GM21619 (cell line): ENCODE results near the gene UIMC1.

Experiments
- ATAC-seq: cut with Tn5 transposase; IDR thresholded peaks from one replicate; pipeline ENCODE4 v1.9.1; 2021; ENCODE audit not compliant: unreplicated experiment

UIMC1 gene

DNA sequence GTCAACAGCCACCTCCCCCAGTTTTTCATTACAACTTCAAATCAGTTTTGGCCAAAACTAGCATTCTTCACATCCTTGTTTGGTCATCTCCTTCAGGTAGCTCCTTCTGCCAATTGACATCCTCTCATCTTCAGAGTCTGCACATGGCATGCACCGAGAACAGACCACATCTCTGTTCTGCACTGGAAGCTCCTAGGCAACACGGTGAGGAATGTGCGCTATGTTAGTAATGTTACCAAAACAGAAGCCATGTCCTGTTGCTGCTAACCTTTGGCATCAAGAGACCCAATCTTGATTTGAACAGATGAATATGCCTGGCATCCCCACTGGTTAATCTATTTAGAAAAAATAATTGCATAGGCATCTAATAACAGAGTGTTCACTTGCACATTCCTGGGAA is 102.3 kb downstream of the UIMC1 start:
- ATAC-seq = no peak

DNA sequence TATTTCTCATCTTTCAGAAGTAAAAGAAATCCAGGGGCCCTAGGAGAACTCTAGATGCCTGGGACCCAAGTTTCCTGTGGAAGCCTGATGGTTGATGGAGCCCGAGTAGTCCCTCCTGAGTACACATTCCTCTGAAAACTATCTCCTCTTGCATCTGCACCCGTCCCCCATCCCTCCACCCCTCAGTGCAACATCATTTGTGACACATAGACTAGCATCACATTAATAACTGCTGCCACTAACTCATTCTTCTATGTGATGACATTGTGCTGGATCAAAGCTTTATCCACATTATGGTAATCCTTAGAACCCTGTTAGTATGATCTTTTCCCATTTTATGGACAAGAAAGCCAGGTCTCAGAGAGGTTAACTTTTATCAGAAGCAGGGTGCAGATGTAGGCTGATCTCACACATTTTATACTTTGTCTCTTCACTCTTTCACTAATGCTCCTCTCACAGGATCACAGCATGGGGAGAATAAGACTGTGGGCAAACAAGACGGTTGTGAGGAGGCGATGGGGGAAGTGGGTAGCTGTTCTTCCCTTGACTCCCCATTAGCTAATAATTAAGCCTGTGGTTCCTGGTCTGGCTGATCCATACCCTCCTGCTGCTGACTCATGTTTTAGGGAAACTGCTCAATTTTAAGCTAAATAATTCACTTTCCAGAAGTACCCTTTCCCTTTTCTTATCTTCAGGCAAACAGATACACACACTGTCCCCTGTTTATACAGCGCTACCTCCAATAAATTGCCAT is 103.5 kb downstream of the UIMC1 start:
- no peak for ATAC-seq

DNA sequence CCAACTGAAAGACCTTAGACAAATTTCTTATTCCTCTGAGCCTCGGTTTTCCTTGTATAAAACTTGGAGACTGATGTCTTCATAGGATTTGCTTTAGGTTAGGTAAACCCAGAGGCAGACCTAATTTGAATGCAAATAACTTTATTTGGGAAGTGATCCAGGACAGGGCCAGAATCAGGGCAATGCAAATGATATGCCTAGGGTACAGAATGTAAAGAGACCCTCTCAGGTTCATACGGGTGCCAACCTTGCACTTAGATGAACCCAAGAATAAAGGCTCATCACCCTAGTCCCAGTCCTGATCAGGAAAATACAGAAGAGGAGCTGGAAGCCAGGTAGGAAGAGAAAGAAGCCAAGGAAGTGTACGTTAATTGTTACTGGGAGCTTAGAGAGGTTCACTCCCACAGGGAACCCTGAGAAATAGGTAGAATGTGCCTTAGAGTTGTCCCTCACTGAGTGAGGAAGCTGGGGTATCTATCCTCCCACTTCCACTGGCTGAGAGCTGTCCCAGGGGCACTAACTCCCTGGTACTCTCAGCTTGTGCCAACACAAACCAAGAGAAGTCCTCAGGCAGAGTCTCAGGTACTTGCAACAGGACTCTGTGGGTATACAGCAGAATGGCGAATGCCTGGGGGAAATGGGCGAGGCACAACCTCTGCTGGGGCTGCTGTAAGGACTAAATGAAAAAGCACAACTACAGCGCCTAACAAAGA is 104.3 kb downstream of the UIMC1 start:
- ATAC-seq = no peak

DNA sequence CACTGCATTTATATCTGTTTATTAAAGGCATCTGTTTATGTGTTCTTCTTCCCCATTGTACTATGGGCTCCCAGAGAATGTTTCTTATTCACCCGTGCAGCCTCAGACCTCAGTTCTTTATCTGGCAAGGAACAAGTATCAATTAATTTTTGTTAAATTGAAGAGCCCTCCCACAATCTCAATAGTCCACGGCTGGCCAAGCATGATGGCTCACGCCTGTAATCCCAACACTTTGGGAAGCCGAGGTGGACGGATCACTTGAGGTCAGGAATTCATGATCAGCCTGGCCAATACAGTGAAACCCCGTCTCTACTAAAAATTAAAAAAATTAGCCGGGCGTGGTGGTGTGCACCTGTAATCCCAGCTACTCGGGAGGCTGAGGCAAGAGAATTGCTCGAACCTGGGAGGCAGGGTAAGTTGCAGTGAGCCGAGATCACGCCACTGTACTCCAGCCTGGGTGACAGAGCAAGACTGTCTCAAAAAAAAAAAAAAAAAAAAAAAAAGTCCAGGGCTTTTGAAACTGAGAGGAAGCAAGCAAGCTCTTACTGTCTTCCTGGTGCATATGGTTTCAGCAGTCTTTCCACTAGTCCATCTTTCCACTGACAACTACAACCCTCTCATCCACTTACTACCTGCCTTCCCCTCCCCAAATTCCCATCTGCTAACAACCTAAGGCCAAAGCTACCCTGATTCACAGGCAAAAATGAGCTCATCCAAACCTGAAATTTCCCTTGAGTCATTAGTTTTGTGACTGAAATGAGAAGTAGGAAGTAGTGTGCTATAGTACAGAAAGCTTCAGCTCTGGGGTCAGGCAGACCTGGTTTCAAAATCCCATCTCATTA is 105.1 kb downstream of the UIMC1 start:
- peak; percentile 53 for ATAC-seq

DNA sequence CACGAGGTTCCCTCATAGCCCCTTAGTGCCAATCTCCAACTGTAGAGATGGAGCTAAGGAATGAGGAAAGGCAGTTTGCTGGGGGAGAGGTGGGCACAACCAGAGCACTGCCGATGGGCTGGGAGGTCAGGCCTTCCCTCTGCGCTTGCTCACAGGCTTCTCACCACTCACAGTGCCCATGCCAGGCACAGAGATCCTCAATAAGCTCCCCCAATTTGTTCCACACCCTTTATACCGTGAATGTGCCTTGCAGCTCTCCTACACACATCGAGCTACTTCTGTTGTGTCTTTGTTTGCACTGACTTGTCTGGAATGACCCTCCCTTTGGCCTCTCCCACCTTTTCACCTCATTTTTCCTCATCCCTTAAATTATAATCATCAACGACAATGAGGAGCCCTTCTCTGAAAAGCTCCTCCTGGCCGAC is 105.8 kb downstream of the UIMC1 start:
- no peak for ATAC-seq

DNA sequence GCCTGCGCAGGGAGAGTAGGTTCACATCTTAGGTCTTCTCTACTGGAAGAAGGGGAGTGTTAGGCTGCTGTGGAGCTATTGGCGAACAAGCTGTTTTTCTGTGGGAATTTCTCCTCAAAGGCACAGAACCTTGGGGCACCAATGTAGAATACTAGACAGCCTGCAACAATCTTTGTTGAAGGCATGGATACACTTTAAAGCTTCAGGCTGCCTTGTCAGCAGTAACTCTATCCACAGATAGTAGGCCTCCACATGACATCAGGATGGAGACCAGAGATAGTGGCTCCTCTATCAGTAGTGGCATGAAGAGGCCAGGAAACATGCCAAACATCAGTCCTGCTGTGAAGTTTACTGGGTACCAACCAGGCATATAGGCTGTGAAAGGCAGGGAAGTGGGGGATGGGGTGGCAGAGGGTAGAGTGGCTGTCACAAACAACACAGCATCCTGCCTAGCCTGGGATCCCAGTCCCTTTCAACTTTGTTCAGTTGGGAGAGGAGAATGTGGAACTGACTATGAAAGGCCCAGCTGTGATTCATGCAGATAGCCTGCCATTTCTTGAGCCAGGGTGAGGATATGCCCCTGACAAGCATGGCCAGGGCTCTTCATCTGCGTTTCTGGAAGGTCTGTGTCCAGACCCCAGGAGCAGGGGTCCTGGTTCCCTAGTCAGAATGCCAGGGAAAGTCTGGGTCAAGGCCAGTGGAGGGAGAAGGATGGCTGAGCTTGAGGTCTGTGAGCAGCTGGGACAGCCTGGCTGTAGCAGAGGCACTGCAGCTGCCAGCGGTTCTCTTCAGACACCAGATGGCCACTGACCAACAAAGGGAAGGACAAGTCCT is 106.4 kb downstream of the UIMC1 start:
- ATAC-seq = no peak

DNA sequence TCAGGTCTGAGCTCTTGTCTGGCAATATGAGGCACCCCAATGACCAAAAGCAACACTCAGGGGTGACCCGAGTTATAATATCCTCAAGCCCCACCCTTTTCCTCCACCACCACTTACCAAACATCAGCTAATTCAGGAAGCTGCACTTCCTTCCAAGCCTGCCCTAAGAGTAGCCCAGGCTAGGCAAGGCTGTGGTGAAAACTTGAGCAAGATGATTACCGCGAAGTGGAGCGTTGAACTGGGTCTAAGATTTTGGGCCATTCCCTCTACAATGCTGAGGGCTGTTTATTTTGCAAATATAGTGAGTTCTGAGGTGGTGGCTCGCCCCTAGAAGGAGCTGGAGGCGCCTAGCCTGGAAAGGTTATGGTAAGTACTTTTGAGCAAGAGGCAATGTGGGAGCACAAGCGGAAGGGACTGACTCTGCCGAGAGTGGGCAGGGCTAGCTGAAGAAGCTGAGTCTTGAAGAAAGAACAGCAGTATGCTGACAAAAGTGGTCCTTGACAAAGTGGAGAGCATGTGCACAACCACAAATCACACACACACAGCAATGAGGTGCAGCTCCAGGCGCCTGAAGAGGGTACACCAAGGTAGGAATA is 107.2 kb downstream of the UIMC1 start, which contains the start of gene HK3:
HK3 (minus strand) TSS at position 51 of the 596 bp plus-strand sequence. CDS start 3,187 bp downstream, outside the sequence.
- ATAC-seq = no peak

DNA sequence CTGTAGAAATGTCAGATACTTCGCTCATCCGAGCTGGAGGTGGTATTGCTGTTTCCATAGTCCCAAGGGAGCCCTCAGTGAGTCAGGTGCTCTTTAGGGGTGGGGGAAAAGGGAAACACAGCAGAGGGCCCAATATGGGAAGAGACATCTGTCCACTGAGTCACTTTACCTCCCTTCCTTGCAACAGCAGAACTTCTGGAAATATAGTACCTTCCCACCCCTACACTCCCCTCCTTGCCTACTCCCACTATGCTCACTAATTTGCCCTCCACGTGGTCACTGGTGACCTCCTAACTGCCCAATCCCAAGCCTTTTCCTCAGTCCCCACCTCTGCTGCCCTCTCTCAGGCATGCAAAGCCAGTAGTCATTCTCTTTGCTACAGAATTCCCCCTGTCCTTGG is 109.3 kb downstream of the UIMC1 start:
- ATAC-seq = no peak

DNA sequence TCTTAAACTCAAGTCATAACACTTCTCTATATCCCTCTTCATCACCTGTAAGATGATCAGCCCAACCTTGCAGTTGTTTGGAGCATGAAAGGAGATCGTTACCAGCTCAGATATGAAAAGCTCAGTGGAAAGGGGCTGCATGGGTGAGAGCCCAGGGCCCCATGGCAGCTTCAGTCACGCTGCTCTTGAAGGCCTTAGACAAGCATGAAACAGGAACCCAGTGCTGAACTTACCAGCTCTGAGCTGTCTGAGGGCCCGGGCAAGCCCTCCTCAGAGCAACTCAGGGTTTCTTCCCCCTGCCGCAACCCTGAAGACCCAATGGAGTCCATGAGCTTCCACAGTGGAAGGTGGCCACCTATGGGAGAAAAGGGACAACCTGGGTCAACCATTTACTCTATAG is 110.7 kb downstream of the UIMC1 start:
- ATAC-seq = no peak

DNA sequence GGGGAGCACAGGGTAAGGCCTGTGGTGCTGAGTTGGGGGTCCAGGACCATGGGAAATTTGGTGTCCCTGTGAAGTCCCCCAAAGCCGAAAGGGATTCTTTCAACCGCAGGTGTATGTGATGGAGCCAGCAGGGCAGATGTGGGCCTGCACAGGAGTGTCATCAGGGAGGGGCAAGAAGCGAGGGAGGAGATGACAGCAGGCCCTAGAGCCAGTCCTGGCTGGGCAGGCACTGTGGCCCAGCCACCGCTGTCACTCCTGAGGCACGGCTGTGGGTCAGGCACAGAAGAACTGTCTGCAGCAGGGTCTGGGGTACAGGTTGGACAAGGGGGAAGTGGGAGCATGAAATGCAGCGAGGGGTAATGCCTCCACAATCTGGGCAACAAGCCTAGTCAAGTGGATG is 112.3 kb downstream of the UIMC1 start:
- no peak for ATAC-seq

DNA sequence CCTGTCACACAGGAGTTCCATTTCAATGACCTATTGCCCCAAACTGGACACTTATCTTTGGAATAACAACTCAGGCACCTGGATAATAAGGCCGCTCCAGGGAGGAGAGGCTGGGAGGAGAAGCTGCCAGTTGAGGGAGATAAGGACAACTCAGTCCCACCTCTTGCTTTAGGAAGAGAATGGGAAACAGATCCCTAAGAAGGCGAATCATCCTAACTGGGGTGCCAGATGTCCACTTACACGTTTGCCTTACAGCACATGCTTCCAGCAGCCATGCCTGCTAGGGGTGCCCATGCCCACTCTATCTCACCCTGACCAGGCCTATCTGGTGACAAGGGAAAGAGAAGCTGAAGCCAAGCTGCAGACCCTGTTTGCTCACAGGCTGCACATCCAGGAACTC is 113.9 kb downstream of the UIMC1 start:
- ATAC-seq = no peak

DNA sequence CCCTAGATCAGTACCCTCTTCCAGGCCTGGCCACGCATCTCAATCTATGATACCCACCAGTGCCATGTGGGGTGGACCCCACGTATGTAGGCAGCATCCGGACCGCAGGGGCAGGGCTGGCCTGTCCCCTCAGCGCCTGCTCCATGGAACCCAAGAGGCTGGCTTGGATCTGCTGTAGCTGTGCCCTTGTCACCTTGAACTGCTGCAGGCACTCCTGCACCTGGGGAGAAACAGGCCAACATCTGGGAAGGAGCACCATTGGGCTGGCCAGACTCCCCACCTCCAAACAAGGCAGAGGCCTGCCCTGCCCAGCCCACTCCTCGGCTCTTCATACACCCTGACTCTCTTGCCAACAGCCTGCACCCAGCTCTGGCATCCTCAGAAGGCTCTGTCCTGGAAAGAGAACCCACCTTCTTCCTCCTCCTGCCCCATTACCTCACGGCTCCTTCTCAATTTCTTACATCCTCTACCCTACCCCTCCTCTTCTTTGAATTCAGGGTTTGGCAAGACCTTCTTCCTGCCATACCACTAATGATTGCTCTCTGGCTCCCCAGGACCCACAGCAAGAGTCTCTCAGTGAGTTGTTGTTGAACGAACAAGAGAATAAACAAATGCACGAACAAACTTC is 115.1 kb downstream of the UIMC1 start:
- ATAC-seq = no peak

DNA sequence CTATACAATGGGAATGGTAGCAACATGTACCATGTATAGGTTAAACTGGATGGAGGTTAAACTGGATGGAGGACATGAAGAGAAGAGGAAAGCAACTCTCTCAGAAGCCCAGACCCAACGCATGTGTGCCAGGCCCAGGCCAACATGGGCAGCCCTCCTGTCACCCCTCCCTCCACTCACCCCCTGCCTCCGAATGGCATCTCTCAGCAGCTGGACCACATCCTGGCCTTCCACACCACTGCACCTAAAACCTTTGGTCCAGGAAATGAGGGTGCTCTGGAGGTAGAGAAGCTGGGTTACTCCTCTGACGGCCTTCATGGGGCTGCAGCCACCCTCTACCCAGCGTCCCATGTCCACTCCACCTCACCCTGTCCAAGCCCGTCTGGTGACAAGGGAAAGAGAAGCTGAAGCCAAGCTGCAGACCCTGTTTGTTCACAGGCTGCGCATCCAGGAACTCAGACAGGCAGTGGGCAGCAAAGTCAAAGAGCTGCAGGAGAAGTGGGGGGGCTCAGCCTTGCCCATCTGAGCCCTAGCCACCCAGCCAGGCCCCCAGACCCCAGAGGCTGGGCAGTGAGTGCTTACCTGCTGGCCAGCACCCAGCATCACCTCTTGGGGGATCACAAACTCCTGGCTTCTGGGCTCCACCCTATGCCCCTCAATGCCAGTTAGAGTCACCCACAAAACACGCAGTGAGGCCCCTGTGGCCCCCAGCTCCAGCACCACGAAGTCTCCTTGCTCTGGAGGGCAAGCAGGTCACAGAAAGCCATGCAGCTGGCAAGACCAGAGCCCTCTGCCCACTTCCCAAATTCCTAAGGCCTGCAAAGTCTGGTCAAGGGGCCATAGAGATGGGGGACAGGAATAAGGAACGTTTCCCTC is 115.9 kb downstream of the UIMC1 start:
- no peak for ATAC-seq

DNA sequence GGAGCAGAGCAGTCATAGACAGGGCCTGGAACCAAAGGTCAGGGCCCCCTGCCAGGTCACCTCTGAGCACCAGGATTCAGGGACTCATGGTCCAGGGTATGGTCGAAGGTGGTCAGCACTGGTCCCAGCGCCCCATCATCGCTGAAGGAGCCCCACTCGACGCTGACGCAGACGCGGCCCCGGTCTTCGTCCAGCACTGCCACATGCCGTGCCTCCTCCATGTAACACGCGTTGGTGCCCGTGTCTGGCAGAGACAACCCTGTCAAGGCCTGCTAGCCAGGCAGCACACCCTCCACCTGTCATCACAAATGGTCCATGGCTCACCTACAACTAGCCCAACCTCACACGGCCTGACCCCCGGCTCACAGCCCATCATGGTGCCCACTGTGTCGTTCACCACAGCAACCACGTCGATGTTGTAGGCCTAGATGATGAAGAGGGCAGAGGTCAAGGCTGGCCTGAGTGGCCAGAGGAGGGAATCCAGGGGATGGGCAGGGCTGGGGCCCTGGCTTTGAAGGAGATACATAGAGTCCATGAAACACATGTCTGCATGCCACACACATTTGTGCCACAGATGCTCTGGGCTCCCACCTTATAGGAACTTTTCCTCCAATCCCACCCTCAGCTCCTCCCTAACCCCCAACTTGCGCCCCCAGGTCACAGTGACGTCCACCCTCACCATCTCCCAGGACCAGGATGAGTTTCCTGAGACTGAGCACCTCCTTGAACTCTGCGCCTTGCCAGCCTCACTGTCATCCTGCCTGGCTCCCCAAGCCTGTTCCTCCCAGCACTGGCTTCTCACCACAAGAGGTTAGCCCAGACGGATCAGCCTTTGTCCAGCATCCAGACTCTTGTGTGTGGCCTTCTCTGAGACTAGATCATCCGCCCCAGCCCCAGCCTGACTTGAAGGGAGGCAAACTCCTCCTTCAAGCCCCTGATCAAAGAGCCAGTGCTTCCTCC is 117.0 kb downstream of the UIMC1 start:
- no peak for ATAC-seq

DNA sequence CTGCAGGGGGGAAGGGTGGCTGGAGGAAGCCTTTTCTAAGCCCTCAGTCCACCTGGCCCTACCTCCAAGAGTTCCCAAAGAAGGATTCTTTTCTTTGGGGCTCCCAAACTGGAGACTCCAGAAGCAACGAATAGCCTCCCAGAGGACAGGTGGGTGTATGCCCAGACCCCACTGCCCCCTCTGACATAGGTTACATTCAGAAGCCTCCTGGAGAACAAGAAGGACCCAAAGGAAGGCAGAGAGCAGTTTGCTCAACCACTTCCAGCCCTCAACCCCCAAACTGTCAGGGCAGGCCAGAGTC is 117.8 kb downstream of the UIMC1 start:
- ATAC-seq = no peak

DNA sequence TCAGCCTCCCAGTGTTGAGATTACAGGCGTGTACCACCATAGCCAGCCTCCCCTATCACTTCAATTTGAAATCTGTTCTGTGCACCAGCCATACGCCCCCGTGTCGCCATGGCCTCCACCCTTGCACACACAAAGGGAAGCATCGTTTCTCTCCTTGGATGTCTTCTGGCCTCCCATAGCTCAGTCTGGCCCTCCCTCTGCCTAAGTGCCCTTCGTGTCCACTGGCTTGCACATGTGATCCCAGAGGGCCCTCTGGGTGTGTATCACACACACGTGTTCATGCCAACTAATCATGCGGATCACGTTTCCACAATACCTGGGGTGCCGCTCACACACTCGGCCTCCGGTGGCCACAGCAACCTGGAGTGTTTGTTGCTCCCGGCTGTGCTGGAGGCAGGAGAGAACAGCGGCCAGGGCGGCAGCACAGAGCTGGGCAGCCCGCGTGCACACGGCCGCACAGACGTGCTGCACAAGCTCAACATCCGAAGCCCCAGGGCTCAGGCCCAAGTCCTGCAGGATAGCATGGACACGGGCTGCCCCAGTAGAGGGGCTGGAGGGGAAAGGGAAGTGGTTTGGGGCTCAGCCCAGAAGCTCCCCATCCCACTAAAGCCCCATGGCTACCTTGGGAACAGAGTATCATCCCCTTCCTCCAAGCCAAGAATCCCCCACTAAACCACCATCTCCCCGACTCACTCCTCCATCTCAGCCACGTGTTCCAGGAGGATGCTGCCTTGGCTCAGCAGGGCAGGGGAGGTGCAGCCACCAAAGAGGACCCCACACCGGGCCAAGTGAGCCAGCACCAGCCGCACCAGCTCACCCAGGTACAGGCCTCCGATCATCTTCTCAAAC is 118.3 kb downstream of the UIMC1 start:
- no peak for ATAC-seq

DNA sequence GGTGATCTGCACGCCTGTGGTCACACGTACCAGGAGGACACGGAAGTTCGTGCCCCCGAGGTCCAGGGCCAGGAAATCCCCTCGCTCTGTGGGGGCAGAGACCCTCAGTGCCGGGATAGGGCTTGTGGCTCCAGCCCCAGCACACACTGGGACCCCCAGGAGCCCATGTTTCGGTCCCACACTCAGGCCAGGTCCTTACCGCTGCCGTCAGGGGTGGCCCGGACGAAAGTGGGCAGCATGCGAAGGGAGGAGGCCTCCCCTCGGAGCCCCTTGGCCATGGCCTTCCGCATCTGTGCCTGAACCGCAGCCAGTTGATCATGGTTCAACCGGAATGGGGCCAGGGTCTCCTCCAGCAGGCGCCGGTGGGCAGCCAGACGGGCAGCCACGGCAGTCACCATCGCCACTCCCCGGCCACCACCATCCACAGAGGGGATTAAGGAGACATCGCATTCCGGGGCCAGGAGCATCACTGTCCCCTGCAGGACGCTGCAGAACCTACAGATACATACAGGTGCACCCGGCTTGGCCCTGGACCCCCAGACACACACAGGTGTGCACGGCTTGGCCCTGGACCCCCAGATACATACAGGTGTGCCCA is 119.2 kb downstream of the UIMC1 start:
- no peak for ATAC-seq
